Kasumi-1 (cell line): Measurements from ENCODE around the gene HYI.

Experiments used
- DNase-seq, 2 experiments: peaks; one replicate each; lab custom pipeline; 2025; lab: John Stamatoyannopoulos, UW

The HYI gene

DNA sequence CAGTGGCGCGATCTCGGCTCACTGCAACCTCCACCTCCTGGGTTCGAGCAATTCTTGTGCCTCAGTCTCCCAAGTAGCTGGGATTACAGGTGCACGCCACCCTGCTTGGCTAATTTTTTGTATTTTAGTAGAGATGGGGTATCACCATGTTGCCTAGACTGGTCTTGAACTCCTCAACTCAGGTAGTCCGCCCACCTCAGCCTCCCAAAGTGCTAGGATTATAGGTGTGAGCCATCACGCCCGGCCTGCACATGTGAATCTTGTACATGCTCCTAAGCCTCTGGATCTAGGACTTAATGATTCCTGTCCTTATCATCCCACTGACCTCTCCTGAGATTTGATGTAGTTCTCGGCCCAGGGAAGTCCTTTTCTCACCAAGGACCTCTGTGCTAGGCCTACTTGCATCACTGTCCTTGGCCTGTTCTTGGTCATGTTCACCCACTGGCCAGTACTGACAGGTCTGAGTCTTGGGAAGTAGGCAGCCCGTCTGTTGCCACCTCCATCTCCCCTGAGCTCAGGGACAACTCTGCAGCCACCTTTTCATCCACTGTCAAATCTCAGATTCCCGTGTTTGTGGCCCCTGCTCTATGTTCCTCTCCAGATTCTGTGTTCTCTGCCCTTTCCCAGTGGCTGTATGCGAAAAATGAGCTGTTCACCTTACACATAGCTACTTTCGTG lies 9.4 kb downstream of the HYI start:
- no peak for DNase-seq

GRCh38 chr1:43443197-43443946 lies 10.4 kb downstream of the HYI start:
- no peak for DNase-seq

DNA sequence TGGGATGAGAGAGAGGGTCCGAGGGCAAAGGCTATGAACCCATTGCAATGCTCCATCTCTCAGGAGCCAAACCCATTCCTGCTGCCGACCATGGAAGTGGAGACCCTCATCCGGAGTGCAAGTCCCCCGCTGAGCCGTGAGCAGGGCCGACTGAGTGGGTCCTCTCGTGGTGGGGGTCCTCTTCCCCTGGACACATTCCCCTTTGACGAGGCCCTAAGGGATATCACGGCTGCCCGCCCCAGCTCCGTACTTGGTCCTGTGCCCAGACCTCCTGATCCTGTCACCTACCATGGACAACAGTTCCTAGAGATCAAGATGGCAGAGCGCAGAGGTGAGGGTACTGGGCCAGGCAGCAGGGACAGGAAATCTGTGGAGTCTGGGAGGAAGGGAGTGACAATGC lies 11.0 kb downstream of the HYI start:
- DNase-seq = no peak

DNA sequence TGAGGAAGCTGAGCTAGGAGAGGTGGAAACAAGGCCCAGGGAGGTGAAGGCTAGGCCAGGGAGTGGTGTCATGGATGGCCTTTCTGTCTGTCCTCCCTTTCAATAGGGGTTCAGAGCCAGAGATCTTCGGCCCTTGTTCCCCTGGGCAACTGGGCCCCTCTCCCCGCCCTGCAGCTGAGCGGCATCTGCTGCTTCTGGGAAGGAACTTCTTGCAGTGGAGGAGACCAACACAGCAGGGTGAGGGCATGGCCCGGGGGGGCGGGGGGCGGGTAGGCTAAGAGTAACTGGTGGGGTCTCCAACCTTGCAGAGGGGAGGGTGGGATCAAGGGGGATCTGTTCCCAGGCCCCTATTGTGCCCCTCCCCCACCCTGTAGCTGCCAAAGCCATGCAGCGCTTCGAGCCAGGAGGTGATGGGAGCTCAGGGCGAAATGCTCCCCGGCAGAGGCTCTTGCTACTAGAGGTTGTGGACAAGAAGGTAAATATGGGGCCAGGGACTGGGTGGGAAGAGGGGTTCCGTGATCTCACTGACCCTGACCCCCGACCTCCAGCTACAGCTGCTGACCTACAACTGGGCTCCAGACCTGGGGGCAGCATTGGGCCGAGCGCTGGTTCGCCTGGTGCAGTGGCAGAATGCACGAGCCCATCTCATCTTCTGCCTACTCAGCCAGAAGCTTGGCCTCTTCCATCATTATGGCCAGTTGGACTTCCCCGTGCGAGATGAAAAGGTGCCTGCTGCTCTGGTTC lies 11.7 kb downstream of the HYI start:
- DNase-seq = no peak

DNA sequence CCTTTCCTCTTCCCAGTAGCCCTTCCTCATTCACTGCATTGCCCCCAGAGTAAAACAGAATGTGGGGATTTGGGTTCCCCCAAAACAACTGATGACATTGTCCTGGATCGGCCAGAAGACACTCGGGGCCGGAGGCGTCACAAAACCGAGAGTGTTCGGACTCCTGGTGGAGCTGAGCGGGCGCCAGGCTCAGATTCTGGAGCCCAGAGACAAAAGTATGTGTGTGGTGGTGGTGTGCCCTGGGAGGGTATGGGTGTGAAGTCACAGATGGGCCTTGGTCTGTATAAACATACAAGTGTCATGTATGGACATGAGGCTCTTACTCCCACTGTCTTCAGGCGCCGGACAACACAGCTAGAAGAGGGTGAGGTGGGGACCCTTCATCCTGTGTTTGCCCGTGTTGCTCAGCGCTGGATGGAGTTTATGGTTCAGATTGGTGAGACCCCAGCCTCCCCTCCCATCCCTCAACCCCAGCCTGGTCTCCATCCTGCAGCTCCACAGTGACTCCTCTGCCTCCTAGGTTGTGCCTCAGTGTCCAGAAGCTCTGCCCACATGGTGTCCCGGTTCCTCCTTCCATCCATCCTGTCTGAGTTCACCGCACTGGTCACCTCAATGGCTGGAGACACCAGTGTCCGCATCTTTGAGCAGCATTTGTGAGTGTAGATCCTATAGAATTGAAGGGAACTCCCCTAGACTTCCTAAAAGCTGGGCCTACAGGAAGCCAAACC lies 12.4 kb downstream of the HYI start:
- DNase-seq = no peak

GRCh38 chr1:43440358-43440757 lies 13.4 kb downstream of the HYI start:
- DNase-seq = no peak

GRCh38 chr1:43439781-43440180 lies 13.9 kb downstream of the HYI start:
- DNase-seq = no peak

- no peak for DNase-seq
Observed at GRCh38 chr1:43438953-43439581, 14.7 kb downstream of the HYI start.

DNA sequence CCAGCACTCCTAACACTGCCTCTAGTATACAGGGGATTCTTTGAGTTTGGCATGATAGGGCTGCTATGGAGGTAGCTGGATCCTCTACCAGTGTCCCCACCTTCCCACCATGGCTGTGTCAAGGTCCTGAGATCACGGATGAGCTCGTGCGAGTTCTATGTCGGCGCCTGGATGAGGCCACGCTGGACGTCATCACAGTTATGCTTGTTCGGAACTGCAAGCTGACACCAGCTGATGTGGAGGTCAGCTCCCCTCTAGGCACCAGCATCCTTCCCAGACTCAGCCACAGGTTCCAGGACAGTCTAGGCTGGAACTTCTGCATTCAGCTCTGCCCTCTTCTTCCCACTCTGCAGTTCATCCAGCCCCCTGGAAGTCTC lies 15.2 kb downstream of the HYI start:
- no peak for DNase-seq

DNA sequence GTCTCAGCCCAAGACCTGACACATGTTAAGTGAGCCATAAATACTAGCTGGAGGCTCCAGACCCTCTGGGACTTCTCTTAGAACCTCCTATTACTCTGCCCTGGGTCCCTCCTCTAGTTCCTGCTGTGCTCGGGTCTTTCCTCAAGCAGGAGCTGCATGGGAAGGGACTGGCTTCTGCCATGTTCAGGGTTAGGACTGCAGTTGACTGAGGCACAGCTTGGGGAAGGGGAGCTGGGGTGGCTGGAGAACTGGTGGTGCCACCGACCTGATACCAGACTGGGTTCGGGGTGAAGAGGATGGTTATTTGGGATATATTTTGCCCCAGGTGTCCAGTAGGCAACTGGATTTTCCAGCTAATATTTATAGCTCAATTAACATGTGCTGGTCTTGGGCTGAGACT lies 15.7 kb downstream of the HYI start:
- DNase-seq = no peak

- no peak for DNase-seq
Observed at GRCh38 chr1:43437031-43437973, 16.4 kb downstream of the HYI start.

DNA sequence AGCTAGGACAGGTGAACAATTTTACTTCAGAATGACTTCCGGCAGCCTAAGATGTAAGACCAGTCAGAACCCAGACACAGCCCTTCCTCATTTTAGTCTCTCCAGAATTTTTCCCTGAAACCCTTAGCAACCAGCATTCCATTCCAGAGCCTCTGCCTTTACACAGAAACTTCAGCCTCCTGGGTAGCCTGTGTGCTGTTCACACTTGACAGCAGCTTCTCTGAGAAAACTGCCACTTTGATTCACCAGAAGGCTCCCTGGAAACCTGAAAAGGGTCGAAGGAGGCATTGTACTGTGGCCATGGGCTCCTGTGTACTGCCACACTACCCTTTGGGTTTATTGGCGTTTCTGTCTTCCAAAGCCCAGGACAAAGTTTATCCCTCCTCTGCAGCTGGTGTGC lies 17.4 kb downstream of the HYI start:
- DNase-seq = no peak

DNA sequence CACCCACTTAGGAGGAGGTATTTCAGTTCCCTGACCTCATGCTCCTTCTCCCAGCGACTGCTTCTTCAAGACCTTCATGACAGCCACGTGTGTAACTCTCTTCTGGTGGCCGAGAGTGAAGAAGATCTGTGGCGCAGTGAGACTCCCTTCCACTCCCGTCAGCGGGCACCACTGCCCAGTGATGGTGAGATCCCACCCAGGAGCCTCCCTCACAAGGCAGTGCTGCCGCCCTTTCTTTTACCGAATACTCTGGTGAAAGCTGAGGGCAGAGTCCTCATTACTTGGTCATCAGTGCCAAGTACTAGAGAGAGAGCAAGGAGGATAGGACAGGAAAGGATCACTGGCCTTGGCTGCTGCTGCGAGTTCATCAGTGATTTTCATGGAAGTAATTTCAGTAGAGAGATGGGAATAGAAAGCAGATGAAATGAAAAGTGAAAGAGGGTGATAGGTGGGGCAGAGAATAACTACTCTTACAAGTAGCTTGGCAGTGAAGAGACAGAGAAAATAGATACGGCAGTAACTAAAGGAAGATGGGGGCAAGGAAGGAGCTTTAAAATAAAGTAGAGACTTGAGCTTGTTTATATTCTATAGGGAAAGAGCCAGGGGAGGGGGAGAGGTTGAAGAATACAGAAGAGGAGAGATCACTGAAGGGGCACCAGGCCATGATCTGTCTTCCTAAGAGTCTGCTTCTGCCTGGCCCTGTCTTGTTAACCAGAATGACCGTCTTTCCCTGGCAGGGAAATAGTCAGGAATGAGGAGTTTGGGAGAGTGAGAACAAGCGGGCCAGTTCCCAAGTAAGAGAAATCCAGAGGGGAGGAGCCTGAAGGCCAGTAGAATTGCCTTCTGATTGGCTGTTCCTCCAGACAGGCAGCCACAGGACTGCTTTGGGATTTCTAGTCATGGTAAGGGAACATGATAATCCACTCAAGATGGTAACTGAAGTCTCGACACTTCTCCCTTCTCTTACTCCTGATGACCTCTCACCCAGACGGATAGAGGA lies 18.3 kb downstream of the HYI start:
- no peak for DNase-seq

- DNase-seq = no peak
Observed at GRCh38 chr1:43434256-43434655, 19.5 kb downstream of the HYI start.

DNA sequence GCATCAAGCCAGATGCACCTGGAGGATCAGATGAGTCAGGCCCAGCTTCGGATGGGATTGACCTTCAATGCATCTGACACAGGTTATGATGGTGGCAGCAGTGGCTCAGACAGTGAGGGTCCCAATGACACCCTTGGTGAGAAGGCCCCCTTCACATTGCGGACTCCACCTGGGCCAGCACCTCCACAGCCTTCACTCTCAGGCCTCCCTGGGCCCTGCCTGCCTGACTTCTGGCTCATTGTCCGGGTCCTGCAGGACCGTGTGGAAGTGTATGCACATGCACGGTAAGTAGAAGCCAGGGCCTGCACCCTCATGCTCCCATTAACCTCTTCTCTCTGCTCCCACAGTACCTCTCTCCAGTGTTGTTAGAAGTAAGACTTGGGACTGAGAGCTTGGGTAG lies 20.8 kb downstream of the HYI start:
- DNase-seq = no peak

GRCh38 chr1:43432171-43432860 lies 21.4 kb downstream of the HYI start:
- DNase-seq = no peak

- DNase-seq = no peak
Observed at GRCh38 chr1:43431676-43432075, 22.1 kb downstream of the HYI start.

DNA sequence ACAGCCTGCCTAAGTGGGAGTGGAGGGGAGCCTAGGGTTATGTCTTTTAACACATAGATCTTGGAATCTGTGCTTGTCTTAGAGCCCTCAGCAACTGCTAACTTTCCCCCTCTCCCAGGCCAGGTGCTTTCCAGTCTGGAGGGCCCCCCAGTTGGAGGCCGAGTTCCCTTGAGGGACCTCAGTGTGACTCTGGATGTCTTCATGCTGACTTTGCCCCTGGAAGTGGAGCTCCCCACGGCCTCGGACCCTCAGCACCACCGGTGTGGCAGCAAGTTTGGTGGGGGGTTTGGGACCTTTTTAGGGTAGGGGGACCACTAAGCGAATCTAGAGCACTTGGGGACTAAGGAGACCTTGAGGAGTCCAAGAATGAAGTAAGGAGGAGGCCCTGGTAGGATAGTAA lies 22.9 kb downstream of the HYI start:
- no peak for DNase-seq

- no peak for DNase-seq
Observed at GRCh38 chr1:43427941-43428340, 25.8 kb downstream of the HYI start.
